HG03342 (cell line): ENCODE data around the gene JAG1.

Experiments
- ATAC-seq: cut with Tn5 transposase; IDR thresholded peaks from one replicate; pipeline ENCODE4 v1.9.1; 2021; ENCODE audit warnings: mild to moderate bottlenecking, moderate library complexity; ENCODE audit not compliant: unreplicated experiment

The JAG1 gene

DNA sequence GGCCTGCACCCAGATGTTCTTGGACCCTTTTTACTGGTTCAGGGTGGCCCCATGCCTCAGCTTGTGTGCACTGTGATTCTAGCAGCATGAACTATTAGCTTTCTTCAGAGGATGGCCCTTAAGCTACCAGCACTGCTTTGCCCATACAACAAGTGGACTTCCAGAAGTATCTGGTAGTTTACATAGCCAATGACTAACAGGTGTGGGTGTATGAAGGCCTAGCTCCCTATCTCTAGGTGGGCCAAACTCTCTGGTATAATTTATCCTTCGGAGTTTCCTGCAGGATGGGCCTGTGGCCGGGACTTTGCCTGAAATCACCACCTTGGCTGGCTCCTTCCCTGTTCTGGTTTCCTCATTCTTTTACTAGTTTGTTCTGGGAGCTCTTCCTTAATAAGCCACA lies 26.1 kb upstream of the JAG1 start:
- no peak for ATAC-seq

- no peak for ATAC-seq
Measured at GRCh38 chr20:10699489-10699888, 25.7 kb upstream of the JAG1 start.

DNA sequence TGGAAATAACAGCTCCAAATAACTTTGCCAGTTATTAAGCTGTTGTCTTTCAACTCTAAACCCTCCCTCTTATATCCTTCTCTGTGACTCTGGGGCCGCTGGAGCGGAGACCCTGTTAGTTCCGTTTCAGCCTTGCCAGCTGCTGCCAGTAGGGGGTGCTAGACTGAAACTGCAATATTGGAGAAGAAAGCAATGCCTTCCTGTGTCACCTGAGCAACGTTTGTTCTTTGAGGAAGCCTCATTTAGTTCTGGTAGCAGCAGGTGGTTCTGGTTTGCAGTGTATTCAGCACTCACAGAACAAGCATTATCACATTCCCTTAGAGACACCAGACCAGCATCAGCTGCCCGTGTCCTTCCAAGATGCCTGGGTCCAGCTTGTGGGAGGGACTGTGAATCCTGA lies 22.9 kb upstream of the JAG1 start:
- ATAC-seq, result peak; percentile 61

DNA sequence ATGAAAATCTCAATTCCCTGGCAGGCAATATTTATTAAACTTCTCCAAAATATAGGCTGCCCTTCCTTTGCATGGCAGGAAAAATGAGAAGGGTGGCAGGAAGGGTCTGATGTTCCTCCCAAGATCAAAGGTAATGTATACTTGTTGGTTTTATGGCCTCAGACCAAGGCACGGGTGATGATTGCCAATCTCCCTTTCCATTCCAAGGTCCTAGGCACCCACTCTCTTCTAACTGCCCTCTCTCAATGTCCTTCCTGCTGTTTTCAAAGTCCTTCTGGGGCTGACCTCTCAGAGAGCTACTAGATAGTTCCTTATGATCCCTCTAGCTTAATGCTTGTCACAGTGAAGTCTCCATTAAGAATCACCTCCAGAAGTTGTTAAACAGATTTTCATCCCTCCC lies 15.6 kb upstream of the JAG1 start:
- no peak for ATAC-seq

GRCh38 chr20:10687895-10688294 lies 14.1 kb upstream of the JAG1 start:
- ATAC-seq, result no peak

DNA sequence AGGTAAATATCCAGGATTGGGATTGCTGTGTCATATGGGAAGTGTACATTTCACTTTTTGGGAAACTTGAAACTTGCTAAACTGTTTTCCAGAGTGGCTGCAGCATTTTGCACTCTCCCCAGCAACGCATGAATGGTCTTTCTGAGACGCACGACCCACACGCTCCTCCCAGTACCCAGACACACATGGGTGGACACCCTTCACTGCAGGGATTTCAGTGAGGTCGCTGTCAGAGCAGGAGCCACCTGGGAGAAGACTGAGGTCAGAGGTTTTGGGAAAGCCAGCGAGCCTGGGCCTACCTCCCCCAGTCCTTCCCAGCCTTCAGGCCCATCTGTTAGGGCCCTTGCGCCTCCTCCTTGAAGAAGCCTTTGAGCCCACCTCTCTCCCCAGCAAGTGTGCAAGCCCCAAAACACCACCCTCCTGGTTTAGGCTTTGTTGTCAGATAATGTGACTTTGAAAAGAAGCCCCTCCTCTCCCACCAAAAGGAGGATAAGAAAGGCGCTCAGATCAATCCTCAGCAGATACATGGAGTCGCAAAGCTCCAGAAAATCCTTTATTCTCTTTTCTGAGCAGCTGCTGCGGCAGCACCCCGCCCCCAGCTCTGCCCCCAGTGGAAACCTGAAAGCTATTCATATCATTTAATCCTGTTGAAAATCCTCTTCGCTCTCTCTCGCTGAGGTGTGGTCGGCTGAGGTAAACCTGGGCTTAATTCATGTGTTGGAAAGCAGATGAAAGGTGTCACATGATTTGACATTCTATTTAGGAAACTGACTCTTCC lies 12.7 kb upstream of the JAG1 start:
- no peak for ATAC-seq

GRCh38 chr20:10683537-10683936 lies 9.7 kb upstream of the JAG1 start:
- ATAC-seq, result no peak

- no peak for ATAC-seq
Measured at GRCh38 chr20:10682939-10683338, 9.1 kb upstream of the JAG1 start.

- no peak for ATAC-seq
Measured at GRCh38 chr20:10681494-10681893, 7.7 kb upstream of the JAG1 start.

- ATAC-seq, result no peak
Measured at GRCh38 chr20:10680571-10680970, 6.8 kb upstream of the JAG1 start.

DNA sequence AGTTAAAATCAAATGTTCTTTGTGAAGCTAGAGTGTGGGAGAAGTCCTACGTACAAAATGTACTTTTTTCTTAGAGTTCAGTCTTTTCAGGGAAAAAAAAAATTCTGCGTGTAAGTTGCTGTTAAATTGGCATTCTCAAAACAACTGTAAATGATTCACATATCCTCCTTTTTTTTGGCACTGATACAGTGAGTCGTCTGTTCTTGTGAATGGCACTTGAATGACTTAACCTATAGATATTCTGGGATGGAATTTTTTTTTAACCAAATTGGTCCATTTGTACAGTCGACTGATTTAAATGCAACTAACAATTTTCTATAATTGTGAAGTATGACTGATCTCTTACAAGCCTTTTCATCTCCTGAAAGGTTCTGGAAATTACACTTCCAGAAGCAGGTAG lies 5.5 kb upstream of the JAG1 start:
- ATAC-seq, result no peak

- ATAC-seq, result no peak
Measured at GRCh38 chr20:10676518-10676917, 2.7 kb upstream of the JAG1 start.

- ATAC-seq, result no peak
Measured at GRCh38 chr20:10675450-10675848, 1.6 kb upstream of the JAG1 start.

DNA sequence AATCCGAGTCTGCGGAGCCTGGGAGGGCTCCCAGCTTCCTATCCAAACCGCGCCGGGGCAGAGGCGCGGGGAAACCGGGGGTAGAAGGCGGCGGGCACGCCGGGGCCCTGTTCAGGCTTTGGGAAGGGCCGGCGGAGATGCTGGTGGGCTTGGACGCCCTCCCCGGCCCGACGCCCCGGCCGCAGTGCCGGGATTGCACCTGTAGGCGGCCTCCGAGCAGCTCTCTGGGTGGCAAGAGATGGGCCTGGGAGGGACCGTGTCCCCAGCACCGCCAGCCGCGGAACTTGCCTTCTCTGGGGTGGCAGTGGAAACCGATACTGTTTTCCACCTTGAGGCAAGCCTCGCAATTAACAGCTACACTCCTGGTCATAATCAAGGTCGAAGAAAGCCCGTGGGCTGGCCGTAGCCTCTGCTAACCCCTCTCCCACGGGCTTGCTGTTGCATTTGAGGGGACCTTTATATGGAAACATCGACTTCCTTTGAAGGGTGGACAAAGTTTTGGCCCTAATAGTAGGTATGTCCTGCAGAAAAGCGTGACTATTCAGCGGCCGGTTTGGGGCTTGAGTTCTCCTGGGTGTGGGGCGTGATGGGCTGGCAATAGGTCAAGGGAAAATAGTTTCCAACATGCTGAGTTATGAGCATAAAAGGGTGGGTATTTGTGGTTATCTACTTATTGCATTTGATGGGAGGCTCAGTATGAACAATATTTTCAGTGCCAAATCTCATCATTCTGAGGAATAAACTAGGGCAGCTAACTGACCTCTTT lies 1.1 kb upstream of the JAG1 start:
- ATAC-seq, result peak; percentile 45

- no peak for ATAC-seq
Measured at GRCh38 chr20:10673176-10673841, 490 bp downstream of the JAG1 start.

- no peak for ATAC-seq
Measured at GRCh38 chr20:10672624-10673127, 1.1 kb downstream of the JAG1 start.

DNA sequence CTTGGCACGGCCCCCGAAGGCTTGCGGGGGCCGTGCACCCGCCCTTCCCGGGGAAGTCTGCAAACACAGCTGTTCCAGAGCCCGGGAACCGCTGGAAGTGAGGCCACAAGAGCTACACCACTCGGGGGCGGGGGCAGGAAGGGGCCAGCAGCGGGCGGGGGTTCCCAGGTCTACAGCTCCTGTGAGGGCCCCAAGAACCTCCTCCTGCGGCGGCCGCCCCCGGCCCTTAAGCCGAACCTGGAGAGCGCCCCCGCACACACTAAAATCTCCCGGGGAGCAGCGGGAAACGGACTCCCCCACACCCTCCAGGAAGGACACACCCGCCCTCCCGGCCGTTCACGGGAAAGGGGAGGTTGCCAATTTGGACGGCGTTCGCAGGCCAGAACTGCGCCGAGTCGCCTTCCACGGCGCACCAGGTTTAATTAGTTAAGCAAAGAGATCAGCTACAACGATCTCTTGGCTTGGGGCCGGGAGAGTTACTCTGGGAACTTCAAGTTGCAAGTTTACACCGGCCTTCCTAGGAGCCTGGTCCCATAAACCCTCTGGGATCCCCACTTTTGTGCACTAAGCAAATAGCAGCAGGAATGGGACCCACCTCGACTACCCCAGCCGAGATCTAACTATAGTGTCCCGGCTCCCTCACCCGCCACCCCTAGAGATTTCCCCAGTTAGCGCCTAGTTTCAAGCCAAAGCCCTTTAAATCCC lies 1.7 kb downstream of the JAG1 start:
- no peak for ATAC-seq

DNA sequence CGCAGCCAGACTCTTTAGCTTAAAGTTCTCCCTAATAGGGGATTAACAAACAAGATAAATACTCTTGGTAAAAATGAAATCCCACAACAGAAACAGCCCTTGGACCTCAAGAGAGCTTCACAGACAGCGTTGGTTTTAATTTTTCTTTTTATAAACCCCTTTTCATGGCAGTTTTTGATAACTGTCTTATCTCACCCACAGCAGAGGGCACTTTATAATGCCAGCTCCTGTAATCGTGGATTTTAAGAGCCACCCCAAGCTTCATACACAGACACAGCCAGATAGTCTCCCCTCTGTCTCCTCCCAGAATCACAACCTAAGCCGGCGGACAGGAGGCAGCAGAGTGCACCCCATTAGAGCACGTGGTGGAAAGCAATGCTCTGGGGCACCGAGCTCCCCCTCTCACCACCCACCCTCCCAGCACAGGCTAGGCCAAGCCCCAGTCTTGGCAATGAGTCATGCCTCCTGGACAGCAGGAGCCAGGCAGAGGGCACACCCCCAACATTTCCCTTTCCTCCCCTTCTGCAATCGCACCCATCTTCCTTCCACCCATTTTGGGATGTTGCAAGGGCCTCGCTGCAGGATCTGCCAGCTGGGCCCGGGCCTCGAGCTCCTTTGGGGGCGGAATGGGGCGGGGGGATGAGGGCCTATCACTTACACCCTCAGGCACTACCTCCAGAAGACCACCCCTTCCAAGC lies 2.4 kb downstream of the JAG1 start:
- peak; percentile 35 for ATAC-seq

GRCh38 chr20:10670501-10671220 lies 3.1 kb downstream of the JAG1 start:
- ATAC-seq, result peak; percentile 24
